ENCODE measurements around the gene EDIL3. TPM values are rescaled to one million over a fixed set of nuclear protein-coding genes. Genes with fewer than 3 reads are reported as not detected.

The EDIL3 gene
- total and polyA plus RNA-seq, 10 of the 15 experiments (the other 5 are each of a cell fraction or from before 2014, with no cell fraction given), result 0.01 to 0.62 (median 0.20) TPM

DNA sequence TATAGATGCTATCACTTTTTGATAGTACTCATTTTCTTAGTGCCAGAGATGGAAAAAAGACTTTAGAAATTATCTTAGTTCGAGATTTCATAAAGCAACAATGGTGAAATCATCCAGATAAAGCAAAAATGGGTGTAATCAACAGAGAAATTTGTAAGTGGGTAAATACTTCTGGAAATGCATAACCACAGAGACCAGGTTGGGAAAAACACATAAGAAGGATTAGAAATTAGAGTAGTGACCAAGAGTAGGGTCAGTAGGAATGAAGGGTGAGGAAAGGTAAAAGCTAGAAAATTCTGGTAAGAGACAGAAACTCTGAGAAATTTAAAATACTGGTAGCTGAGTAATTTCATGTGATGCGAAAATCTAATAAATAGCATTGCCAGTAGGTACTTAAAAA is 11.2 kb downstream of the EDIL3 start:
- H4K20me1 ChIP-seq (ENCODE audit: control insufficient read depth, insufficient read depth), result no peaks in the 10 kb centered on the region
- H3K36me3 ChIP-seq (ENCODE audit: control insufficient read depth in 2 of 2, insufficient read depth in 2 of 2, low read length in 1 of 2), result no peaks in the 10 kb centered on the region
- FAIRE-seq (no peak), ATAC-seq (no peak), DNase-seq (ENCODE audit: low read depth, low spot score) (no peak)
- no peak overlapping the region for H2AFZ ChIP-seq (ENCODE audit: control insufficient read depth, low read depth, low read length)
- in situ Hi-C loops (cut with MboI) (no loop called here), intact Hi-C loops (cut with micrococcal nuclease; ENCODE audit: unreplicated experiment) (no loop called here)
- H3K27me3 ChIP-seq (replicated peaks in 1 of 2; ENCODE audit: control insufficient read depth in 2 of 2, insufficient read depth in 2 of 2, low read length in 1 of 2), result no peaks in the 10 kb centered on the region
- ChIA-PET RAD21 (ENCODE audit: unreplicated experiment) (no interaction called here), CTCF (no interaction called here), POLR2A (no interaction called here), SMC1A (ENCODE audit: uncharacterized antibody, unreplicated experiment) (no interaction called here)
- no peak overlapping the region for H3K4me3 ChIP-seq
- no peaks in the 10 kb centered on the region for H3K4me1 ChIP-seq (ENCODE audit: control insufficient read depth, insufficient read depth, low read length)
- H3K9me3 ChIP-seq (replicated peaks; ENCODE audit: control insufficient read depth, insufficient read depth, low read length), result no peaks in the 10 kb centered on the region
- TF ChIP-seq, protein P1, sequence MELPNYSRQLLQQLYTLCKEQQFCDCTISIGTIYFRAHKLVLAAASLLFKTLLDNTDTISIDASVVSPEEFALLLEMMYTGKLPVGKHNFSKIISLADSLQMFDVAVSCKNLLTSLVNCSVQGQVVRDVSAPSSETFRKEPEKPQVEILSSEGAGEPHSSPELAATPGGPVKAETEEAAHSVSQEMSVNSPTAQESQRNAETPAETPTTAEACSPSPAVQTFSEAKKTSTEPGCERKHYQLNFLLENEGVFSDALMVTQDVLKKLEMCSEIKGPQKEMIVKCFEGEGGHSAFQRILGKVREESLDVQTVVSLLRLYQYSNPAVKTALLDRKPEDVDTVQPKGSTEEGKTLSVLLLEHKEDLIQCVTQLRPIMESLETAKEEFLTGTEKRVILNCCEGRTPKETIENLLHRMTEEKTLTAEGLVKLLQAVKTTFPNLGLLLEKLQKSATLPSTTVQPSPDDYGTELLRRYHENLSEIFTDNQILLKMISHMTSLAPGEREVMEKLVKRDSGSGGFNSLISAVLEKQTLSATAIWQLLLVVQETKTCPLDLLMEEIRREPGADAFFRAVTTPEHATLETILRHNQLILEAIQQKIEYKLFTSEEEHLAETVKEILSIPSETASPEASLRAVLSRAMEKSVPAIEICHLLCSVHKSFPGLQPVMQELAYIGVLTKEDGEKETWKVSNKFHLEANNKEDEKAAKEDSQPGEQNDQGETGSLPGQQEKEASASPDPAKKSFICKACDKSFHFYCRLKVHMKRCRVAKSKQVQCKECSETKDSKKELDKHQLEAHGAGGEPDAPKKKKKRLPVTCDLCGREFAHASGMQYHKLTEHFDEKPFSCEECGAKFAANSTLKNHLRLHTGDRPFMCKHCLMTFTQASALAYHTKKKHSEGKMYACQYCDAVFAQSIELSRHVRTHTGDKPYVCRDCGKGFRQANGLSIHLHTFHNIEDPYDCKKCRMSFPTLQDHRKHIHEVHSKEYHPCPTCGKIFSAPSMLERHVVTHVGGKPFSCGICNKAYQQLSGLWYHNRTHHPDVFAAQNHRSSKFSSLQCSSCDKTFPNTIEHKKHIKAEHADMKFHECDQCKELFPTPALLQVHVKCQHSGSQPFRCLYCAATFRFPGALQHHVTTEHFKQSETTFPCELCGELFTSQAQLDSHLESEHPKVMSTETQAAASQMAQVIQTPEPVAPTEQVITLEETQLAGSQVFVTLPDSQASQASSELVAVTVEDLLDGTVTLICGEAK (IDR thresholded peaks at IDR 0.05; ENCODE audit: borderline replicate concordance), result no peak
- TF ChIP-seq TBL1XR1 (IDR thresholded peaks at IDR 0.05; ENCODE audit: low read depth, low read length) (no peak), ZNF274 (IDR thresholded peaks at IDR 0.05; ENCODE audit: insufficient read depth, insufficient read length) (no peak), MTA3 (IDR thresholded peaks at IDR 0.05; ENCODE audit: borderline replicate concordance, low read length) (no peak), GATAD2B (conservative IDR thresholded peaks at IDR 0.05; ENCODE audit: low read depth) (no peak), JUND (IDR thresholded peaks at IDR 0.05; ENCODE audit: low read depth, low read length) (no peak), POLR2A (IDR thresholded peaks at IDR 0.05; ENCODE audit: low read depth, low read length) (no peak), SMAD5 (IDR thresholded peaks at IDR 0.05; ENCODE audit: low read depth) (no peak), ZNF384 (IDR thresholded peaks at IDR 0.05; ENCODE audit: borderline replicate concordance, low read depth, low read length) (no peak), GABPA (IDR thresholded peaks at IDR 0.05; ENCODE audit: low read depth) (no peak)
- TF ChIP-seq, protein P2, sequence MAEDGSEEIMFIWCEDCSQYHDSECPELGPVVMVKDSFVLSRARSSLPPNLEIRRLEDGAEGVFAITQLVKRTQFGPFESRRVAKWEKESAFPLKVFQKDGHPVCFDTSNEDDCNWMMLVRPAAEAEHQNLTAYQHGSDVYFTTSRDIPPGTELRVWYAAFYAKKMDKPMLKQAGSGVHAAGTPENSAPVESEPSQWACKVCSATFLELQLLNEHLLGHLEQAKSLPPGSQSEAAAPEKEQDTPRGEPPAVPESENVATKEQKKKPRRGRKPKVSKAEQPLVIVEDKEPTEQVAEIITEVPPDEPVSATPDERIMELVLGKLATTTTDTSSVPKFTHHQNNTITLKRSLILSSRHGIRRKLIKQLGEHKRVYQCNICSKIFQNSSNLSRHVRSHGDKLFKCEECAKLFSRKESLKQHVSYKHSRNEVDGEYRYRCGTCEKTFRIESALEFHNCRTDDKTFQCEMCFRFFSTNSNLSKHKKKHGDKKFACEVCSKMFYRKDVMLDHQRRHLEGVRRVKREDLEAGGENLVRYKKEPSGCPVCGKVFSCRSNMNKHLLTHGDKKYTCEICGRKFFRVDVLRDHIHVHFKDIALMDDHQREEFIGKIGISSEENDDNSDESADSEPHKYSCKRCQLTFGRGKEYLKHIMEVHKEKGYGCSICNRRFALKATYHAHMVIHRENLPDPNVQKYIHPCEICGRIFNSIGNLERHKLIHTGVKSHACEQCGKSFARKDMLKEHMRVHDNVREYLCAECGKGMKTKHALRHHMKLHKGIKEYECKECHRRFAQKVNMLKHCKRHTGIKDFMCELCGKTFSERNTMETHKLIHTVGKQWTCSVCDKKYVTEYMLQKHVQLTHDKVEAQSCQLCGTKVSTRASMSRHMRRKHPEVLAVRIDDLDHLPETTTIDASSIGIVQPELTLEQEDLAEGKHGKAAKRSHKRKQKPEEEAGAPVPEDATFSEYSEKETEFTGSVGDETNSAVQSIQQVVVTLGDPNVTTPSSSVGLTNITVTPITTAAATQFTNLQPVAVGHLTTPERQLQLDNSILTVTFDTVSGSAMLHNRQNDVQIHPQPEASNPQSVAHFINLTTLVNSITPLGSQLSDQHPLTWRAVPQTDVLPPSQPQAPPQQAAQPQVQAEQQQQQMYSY (CRISPR knock-in tag; IDR thresholded peaks at IDR 0.05), result no peak
- TF ChIP-seq, protein P3, sequence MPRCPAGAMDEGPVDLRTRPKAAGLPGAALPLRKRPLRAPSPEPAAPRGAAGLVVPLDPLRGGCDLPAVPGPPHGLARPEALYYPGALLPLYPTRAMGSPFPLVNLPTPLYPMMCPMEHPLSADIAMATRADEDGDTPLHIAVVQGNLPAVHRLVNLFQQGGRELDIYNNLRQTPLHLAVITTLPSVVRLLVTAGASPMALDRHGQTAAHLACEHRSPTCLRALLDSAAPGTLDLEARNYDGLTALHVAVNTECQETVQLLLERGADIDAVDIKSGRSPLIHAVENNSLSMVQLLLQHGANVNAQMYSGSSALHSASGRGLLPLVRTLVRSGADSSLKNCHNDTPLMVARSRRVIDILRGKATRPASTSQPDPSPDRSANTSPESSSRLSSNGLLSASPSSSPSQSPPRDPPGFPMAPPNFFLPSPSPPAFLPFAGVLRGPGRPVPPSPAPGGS (IDR thresholded peaks at IDR 0.05; ENCODE audit: borderline replicate concordance, insufficient read depth, low read depth, low read length, poor library complexity, severe bottlenecking), result no peak
- TF ChIP-seq, protein P4, sequence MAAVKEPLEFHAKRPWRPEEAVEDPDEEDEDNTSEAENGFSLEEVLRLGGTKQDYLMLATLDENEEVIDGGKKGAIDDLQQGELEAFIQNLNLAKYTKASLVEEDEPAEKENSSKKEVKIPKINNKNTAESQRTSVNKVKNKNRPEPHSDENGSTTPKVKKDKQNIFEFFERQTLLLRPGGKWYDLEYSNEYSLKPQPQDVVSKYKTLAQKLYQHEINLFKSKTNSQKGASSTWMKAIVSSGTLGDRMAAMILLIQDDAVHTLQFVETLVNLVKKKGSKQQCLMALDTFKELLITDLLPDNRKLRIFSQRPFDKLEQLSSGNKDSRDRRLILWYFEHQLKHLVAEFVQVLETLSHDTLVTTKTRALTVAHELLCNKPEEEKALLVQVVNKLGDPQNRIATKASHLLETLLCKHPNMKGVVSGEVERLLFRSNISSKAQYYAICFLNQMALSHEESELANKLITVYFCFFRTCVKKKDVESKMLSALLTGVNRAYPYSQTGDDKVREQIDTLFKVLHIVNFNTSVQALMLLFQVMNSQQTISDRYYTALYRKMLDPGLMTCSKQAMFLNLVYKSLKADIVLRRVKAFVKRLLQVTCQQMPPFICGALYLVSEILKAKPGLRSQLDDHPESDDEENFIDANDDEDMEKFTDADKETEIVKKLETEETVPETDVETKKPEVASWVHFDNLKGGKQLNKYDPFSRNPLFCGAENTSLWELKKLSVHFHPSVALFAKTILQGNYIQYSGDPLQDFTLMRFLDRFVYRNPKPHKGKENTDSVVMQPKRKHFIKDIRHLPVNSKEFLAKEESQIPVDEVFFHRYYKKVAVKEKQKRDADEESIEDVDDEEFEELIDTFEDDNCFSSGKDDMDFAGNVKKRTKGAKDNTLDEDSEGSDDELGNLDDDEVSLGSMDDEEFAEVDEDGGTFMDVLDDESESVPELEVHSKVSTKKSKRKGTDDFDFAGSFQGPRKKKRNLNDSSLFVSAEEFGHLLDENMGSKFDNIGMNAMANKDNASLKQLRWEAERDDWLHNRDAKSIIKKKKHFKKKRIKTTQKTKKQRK (IDR thresholded peaks at IDR 0.05; ENCODE audit: low read depth, low read length), result no peak
- no peaks in the 10 kb centered on the region for H3K79me2 ChIP-seq (ENCODE audit: control insufficient read depth, insufficient read depth, low read length)
- H3K9ac ChIP-seq (ENCODE audit: control insufficient read depth, insufficient read depth, low read length), result no peak overlapping the region
- no peak overlapping the region for H3K27ac ChIP-seq (ENCODE audit: control insufficient read depth, insufficient read depth)
- H3K4me2 ChIP-seq (ENCODE audit: control insufficient read depth, insufficient read depth), result no peak overlapping the region
- WGBS (ENCODE audit: insufficient coverage, insufficient replicate concordance, low lambda C conversion rate, missing lambda C conversion rate), result 0% methylated on average over 2 of the region's 2 CpGs
- no TSS peak for BruUV-seq (replicated peaks)
